C4-2B (cell line): Measurements from ENCODE around the gene LTBP1.

Experiments
- ZFX ChIP-seq: fragments of 450-650 bp; IDR thresholded peaks from 2 replicates; pipeline ENCODE4 v1.6.1; 2017
- TF ChIP-seq, protein P1 (sequence below): fragments of 450-650 bp; conservative IDR thresholded peaks from 2 replicates; pipeline ENCODE4 v1.5.1; 2017; ENCODE audit warnings: mild to moderate bottlenecking

DNA sequence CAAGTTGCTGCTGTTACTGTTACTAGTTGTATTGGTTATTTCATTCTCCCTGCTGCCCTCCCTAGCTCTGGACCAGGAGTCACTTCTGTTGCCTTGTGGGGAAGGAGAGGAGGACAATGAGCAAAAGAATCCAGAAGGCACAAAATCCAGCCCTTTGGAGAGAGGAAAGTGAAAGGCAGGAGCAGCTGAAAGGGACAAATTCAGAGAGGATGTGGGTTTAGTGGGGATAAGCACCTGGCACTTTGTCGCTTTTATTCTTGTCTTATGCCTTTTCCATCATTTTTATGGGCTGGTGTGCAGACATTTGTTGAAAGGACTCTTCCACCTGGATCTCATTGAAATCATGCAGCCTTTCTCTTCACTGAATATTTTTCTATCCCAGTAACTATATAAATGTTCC is 24.3 kb upstream of the LTBP1 start:
- no peak for TF ChIP-seq ZFX
- TF ChIP-seq, protein P1, sequence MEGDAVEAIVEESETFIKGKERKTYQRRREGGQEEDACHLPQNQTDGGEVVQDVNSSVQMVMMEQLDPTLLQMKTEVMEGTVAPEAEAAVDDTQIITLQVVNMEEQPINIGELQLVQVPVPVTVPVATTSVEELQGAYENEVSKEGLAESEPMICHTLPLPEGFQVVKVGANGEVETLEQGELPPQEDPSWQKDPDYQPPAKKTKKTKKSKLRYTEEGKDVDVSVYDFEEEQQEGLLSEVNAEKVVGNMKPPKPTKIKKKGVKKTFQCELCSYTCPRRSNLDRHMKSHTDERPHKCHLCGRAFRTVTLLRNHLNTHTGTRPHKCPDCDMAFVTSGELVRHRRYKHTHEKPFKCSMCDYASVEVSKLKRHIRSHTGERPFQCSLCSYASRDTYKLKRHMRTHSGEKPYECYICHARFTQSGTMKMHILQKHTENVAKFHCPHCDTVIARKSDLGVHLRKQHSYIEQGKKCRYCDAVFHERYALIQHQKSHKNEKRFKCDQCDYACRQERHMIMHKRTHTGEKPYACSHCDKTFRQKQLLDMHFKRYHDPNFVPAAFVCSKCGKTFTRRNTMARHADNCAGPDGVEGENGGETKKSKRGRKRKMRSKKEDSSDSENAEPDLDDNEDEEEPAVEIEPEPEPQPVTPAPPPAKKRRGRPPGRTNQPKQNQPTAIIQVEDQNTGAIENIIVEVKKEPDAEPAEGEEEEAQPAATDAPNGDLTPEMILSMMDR = no peak
